ENCODE measurements around the gene HRH2.

DNA sequence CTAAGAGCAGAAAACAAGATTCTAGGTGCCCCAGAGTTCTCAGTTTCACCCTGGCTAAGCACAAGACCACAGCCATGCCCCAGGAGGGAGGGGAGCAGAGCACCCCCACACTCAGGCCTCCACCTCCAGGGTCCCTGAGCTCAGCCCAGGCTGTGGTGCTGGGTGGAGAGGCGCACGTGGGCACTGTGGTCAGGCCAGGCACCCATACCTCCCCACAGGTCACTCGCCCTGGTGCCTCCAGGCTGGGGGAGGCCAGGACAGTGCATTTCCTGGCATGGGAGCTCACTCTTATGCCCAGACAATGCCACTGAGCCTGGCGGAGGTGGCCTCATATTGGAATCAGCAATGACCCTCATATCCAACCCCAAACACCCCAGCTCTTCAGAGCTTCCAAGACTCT lies 78.8 kb downstream of the HRH2 start:
- TF ChIP-seq, protein P1, sequence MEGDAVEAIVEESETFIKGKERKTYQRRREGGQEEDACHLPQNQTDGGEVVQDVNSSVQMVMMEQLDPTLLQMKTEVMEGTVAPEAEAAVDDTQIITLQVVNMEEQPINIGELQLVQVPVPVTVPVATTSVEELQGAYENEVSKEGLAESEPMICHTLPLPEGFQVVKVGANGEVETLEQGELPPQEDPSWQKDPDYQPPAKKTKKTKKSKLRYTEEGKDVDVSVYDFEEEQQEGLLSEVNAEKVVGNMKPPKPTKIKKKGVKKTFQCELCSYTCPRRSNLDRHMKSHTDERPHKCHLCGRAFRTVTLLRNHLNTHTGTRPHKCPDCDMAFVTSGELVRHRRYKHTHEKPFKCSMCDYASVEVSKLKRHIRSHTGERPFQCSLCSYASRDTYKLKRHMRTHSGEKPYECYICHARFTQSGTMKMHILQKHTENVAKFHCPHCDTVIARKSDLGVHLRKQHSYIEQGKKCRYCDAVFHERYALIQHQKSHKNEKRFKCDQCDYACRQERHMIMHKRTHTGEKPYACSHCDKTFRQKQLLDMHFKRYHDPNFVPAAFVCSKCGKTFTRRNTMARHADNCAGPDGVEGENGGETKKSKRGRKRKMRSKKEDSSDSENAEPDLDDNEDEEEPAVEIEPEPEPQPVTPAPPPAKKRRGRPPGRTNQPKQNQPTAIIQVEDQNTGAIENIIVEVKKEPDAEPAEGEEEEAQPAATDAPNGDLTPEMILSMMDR (IDR thresholded peaks at IDR 0.05) = no peak
- TF ChIP-seq POLR2A (IDR thresholded peaks at IDR 0.05) = no peak

Measured in lower leg skin (tissue), 3 donors.